SK-N-SH (cell line): ENCODE measurements around the gene ACTC1.

ENCODE experiments used
- CTCF ChIP-seq: fragments of 200-600 bp; sonication (generic); IDR thresholded peaks from 2 replicates; pipeline ENCODE4 v1.6.1; 2017; ENCODE audit warnings: antibody characterized with exemption, mild to moderate bottlenecking, moderate library complexity
- EP300 ChIP-seq, 2 experiments: IDR thresholded peaks; 2 replicates each; pipeline versions ENCODE4 v1.4.0 to v1.6.1; 2012; ENCODE audit warnings: borderline replicate concordance in 1 of 2, low read depth in 1 of 2, low read length in 1 of 2
- EZH2phosphoT487 ChIP-seq: fragments of 200-600 bp; sonication (generic); IDR thresholded peaks from 2 replicates; pipeline ENCODE4 v1.6.1; 2017; ENCODE audit warnings: low read depth, mixed run types, mild to moderate bottlenecking, antibody characterized with exemption, moderate library complexity, borderline replicate concordance
- MAX ChIP-seq: IDR thresholded peaks from 2 replicates; pipeline ENCODE4 v1.4.0; 2012; ENCODE audit warnings: low read depth
- NFIC ChIP-seq: IDR thresholded peaks from 2 replicates; pipeline ENCODE4 v1.4.0; 2012; ENCODE audit warnings: borderline replicate concordance
- POLR2AphosphoS5 ChIP-seq: IDR thresholded peaks from 2 replicates; pipeline ENCODE4 v1.6.1; 2012; ENCODE audit warnings: low read depth, low read length
- RAD21 ChIP-seq: IDR thresholded peaks from 2 replicates; pipeline ENCODE4 v1.6.1; 2012; ENCODE audit warnings: mild to moderate bottlenecking, low read length
- RXRA ChIP-seq: IDR thresholded peaks from 2 replicates; pipeline ENCODE4 v1.4.0; 2012; ENCODE audit warnings: low read depth, mild to moderate bottlenecking, borderline replicate concordance
- SMC3 ChIP-seq: IDR thresholded peaks from 2 replicates; pipeline ENCODE4 v1.6.1; 2012; ENCODE audit warnings: low read depth, low read length, improper control_type of control experiment
- TAF1 ChIP-seq: IDR thresholded peaks from 2 replicates; pipeline ENCODE4 v1.6.1; 2012; ENCODE audit warnings: low read depth, mild to moderate bottlenecking, low read length, moderate library complexity, borderline replicate concordance
- TEAD4 ChIP-seq: IDR thresholded peaks from 2 replicates; pipeline ENCODE4 v1.4.0; 2012; ENCODE audit warnings: mild to moderate bottlenecking, borderline replicate concordance; ENCODE audit not compliant: insufficient read depth
- TF ChIP-seq, protein P1 (sequence below): IDR thresholded peaks from 2 replicates; pipeline ENCODE4; 2012
- TF ChIP-seq, protein P2 (sequence below): fragments of 150-350 bp; IDR thresholded peaks from 2 replicates; pipeline ENCODE4 v1.6.1; 2016; ENCODE audit warnings: mild to moderate bottlenecking, low read depth, low read length

DNA sequence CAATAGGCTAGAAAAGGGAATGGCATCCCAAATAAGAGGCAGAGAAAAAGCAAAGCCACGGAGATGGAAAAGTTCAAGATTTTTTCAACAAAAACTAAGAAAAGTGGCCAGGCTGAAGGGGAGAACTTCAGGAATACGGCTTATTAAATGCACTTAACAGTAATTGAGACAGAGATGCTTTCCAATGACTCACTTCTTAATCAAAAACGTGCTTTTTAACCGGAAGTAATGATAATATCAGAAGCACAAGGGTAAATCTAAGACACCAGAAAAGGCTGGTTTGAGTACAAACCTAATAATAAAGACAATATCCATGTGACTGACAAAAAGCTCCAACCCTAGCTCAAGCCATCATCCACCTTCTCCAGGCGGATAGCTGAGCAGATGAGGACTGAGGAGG lies 24.8 kb upstream of the ACTC1 start:
- TF ChIP-seq CTCF: no peak
- TF ChIP-seq NFIC: no peak
- no peak for TF ChIP-seq EP300 (IDR thresholded peaks at IDR 0.05; ENCODE audit: borderline replicate concordance in 1 of 2, low read depth in 1 of 2, low read length in 1 of 2)
- no peak for TF ChIP-seq RXRA
- TF ChIP-seq EZH2phosphoT487: no peak
- no peak for TF ChIP-seq RAD21
- no peak for TF ChIP-seq MAX
- TF ChIP-seq, protein P1, sequence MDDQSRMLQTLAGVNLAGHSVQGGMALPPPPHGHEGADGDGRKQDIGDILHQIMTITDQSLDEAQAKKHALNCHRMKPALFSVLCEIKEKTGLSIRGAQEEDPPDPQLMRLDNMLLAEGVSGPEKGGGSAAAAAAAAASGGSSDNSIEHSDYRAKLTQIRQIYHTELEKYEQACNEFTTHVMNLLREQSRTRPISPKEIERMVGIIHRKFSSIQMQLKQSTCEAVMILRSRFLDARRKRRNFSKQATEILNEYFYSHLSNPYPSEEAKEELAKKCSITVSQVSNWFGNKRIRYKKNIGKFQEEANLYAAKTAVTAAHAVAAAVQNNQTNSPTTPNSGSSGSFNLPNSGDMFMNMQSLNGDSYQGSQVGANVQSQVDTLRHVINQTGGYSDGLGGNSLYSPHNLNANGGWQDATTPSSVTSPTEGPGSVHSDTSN: no peak
- TF ChIP-seq TAF1: no peak
- TF ChIP-seq POLR2AphosphoS5: no peak
- TF ChIP-seq SMC3: no peak
- TF ChIP-seq, protein P2, sequence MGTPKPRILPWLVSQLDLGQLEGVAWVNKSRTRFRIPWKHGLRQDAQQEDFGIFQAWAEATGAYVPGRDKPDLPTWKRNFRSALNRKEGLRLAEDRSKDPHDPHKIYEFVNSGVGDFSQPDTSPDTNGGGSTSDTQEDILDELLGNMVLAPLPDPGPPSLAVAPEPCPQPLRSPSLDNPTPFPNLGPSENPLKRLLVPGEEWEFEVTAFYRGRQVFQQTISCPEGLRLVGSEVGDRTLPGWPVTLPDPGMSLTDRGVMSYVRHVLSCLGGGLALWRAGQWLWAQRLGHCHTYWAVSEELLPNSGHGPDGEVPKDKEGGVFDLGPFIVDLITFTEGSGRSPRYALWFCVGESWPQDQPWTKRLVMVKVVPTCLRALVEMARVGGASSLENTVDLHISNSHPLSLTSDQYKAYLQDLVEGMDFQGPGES: no peak
- TF ChIP-seq TEAD4: no peak
